DOHH2 (cell line): ENCODE results near the gene ST6GAL1.

ENCODE experiments used
- EZH2phosphoT487 ChIP-seq: fragments of 200-600 bp; sonication (generic); IDR thresholded peaks from 2 replicates; pipeline ENCODE4 v1.6.1; 2017; ENCODE audit warnings: borderline replicate concordance, mild to moderate bottlenecking, antibody characterized with exemption, low read length, moderate library complexity, mixed read lengths
- TF ChIP-seq, protein P1 (sequence below): fragments of 200-600 bp; sonication (generic); IDR thresholded peaks from one replicate; pipeline ENCODE4 v1.5.1; 2014; ENCODE audit warnings: antibody characterized with exemption, mild to moderate bottlenecking, low read depth, low read length; ENCODE audit not compliant: poor library complexity, severe bottlenecking

DNA sequence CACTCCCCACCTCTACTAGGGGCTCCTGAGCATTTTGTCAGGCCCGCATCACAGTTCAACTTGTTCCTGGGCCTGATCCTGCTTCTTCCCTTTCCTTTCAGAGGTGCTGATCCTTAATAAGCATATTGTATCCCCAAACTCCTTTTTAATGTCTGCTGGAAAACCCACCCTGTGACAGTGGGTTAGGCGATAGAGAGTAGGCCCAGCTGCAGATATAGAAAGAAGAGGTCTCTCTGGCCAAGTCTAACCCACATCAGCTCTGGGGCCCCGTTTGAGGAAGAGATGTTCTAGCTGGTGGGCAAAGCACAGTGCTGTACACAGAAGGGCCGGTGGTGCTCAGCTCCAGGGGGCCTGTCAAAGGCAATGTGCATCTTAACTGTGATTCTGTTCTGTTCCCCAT, 34.3 kb upstream of the ST6GAL1 start:
- TF ChIP-seq, protein P1, sequence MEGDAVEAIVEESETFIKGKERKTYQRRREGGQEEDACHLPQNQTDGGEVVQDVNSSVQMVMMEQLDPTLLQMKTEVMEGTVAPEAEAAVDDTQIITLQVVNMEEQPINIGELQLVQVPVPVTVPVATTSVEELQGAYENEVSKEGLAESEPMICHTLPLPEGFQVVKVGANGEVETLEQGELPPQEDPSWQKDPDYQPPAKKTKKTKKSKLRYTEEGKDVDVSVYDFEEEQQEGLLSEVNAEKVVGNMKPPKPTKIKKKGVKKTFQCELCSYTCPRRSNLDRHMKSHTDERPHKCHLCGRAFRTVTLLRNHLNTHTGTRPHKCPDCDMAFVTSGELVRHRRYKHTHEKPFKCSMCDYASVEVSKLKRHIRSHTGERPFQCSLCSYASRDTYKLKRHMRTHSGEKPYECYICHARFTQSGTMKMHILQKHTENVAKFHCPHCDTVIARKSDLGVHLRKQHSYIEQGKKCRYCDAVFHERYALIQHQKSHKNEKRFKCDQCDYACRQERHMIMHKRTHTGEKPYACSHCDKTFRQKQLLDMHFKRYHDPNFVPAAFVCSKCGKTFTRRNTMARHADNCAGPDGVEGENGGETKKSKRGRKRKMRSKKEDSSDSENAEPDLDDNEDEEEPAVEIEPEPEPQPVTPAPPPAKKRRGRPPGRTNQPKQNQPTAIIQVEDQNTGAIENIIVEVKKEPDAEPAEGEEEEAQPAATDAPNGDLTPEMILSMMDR = no peak
- TF ChIP-seq EZH2phosphoT487 = no peak
